ENCODE results near the gene MMP28. TPM values are rescaled to one million over a fixed set of nuclear protein-coding genes. Genes with fewer than 3 reads are reported as not detected.

Gene MMP28
- polyA plus RNA-seq, result 10 to 100 TPM in 2 of 3 donors, 1 to 10 TPM in 1; 3.3 to 32.2 (median 18.7) TPM

DNA sequence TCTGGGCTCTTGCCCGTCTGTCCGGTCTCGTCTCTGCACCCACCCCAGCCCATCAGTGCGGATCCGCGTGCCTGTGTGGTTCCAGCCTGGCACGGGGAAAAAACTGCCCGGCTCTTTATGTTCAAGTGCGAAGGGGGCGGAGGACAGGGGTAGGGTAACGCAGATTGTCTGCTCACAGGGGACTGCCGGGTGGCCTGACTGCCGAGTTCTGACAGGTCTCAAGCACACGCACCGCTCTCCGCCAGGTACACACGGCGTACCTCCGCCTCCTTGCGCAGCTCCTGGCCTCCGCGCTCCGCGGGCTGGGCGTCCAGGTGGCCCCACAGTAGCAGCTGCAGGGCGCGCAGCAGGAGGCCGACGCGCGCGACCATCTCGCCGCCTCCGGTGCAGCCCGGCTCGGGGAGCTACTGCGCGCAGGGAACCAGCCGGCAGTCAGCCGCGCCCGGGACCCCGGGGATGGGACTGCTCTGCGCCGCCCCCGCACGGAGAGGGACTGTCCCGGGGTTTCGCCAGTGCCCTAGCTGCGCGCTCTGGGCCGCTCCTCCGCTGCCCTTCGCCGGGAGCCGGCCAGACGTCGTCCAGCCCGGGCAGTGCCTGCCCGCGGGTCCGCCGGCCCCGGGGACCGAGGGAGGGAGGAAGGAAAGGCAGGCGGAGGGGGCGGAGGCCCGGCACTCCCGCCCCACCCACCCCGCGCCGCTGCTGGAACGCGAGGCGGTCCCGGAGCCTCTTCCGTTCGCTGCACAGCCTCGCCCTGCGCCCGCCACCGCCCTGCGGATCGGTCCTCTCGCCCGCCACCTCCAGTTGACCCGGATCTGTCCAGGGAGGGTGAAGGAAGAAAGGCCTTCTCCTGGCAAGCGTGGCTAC lies at the start of gene MMP28:
Gene MMP28, minus strand, starts transcription at position 635 of the 864 bp plus-strand sequence. Its CDS starts 264 bp downstream, at position 371.
- no peak within 1 kb of the TSS for H3K27ac ChIP-seq (ENCODE audit: low read depth, low read length)
- 1% methylated on average over 79 to 89 of the region's 89 CpGs for WGBS, 3 donors

DNA sequence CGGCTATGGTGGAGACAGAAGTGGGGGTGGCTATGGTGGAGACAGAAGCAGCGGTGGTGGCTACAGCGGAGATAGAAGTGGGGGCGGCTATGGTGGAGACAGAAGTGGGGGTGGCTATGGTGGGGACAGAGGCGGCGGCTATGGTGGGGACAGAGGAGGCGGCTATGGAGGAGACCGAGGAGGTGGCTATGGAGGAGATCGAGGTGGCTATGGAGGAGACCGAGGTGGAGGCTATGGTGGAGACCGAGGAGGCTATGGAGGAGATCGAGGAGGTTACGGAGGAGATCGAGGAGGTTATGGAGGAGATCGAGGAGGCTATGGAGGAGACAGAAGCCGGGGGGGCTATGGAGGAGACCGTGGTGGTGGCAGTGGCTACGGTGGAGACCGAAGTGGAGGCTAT lies 49.1 kb upstream of the MMP28 start:
- no peak overlapping the region for H3K27ac ChIP-seq (ENCODE audit: low read depth, low read length)
- WGBS, 3 donors, result 97% methylated on average over 19 of the region's 19 CpGs

GRCh38 chr17:35843698-35844097 lies 48.3 kb upstream of the MMP28 start:
- WGBS, 3 donors, result 94 to 99% (median 97%) methylated on average over 2 of the region's 2 CpGs
- H3K27ac ChIP-seq (ENCODE audit: low read depth, low read length), result no peak overlapping the region

- WGBS, 3 donors, result 97 to 99% (median 98%) methylated on average over 5 of the region's 5 CpGs
- H3K27ac ChIP-seq (ENCODE audit: low read depth, low read length), result no peak overlapping the region
Measured at GRCh38 chr17:35842239-35842638, 46.8 kb upstream of the MMP28 start.

DNA sequence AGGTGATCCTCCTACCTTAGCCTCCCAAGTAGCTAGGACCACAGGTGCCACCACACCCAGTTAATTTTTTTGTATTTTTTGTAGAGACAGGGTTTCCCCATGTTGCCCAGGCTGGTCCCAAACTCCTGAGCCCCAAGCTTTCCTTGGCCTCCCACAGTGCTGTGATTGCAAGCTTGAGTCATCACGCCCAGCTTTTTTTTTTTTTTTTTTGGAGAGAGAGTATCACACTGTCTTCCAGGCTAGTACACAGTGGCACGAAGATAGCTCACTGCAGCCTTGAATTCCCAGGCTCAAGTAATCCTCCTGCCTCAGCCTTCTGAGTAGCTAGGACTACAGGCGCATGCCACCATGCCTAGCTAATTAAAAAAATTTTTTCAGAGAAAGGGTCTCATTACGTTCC lies 46.1 kb upstream of the MMP28 start:
- no peak overlapping the region for H3K27ac ChIP-seq (ENCODE audit: low read depth, low read length)
- 90 to 94% (median 91%) methylated on average over 4 of the region's 4 CpGs for WGBS, 3 donors

- WGBS, 3 donors, result 62 to 96% (median 77%) methylated on average over 3 of the region's 3 CpGs
- H3K27ac ChIP-seq (ENCODE audit: low read depth, low read length), result no peak overlapping the region
Measured at GRCh38 chr17:35841101-35841500, 45.7 kb upstream of the MMP28 start.

DNA sequence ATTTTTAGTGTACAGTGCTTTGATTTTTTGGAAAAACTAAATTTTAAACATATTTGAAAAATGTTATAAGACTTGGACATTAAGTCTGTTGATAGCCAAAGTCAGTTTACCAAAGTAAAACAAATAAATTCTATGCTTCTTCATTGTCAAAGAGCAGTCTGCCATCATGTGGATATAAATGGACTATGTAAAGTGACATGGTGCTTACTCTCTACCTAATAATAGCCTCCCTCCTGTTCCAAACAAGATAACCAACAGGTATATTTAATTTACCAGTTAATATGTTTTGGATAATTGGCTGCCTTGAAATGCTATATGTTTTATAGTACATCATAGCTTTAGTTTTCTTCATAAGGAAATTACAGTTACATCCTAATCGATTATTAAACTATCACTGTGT lies 29.8 kb upstream of the MMP28 start:
- no peak overlapping the region for H3K27ac ChIP-seq (ENCODE audit: low read depth, low read length)
- 97% methylated on average over 1 of the region's 1 CpG for WGBS, 3 donors

GRCh38 chr17:35821308-35821707 lies 25.9 kb upstream of the MMP28 start:
- 85 to 96% (median 94%) methylated on average over 2 of the region's 2 CpGs for WGBS, 3 donors

GRCh38 chr17:35819455-35819854 lies 24.0 kb upstream of the MMP28 start:
- 52 to 67% (median 64%) methylated on average over 1 of the region's 1 CpG for WGBS, 3 donors
- no peak overlapping the region for H3K27ac ChIP-seq (ENCODE audit: low read depth, low read length)

More at GRCh38 chr17:35821308-35821707, 25.9 kb upstream of the MMP28 start:
- H3K27ac ChIP-seq (ENCODE audit: low read depth, low read length), result no peak overlapping the region

GRCh38 chr17:35817196-35817595 lies 21.8 kb upstream of the MMP28 start:
- H3K27ac ChIP-seq (ENCODE audit: low read depth, low read length), result no peak overlapping the region
- 41 to 93% (median 84%) methylated on average over 1 of the region's 1 CpG for WGBS, 3 donors

DNA sequence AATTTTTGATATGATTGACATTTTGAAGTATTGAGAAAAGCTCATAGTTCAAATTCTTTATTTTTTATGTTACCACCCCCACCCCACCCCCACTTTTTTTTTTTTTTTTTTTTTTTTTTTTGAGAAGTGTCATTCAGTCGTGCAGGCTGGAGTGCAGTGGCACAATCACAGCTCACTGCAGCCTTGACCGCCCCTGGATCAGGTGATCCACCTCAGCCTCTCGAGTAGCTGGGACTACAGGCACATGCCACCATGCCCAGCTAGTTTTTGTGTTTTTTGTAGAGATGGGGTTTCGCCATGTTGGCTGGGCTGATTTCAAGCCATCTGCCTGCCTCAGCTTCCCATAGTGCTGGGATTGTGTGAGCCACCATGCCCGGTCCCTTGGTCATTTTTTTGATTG lies 21.3 kb upstream of the MMP28 start:
- no peak overlapping the region for H3K27ac ChIP-seq (ENCODE audit: low read depth, low read length)
- 69 to 88% (median 82%) methylated on average over 5 of the region's 5 CpGs for WGBS, 3 donors

- 63 to 88% (median 76%) methylated on average over 5 of the region's 5 CpGs for WGBS, 3 donors
- no peak overlapping the region for H3K27ac ChIP-seq (ENCODE audit: low read depth, low read length)
Measured at GRCh38 chr17:35812456-35812855, 17.0 kb upstream of the MMP28 start.

- no peak overlapping the region for H3K27ac ChIP-seq (ENCODE audit: low read depth, low read length)
- WGBS, 3 donors, result 73 to 78% (median 78%) methylated on average over 6 of the region's 6 CpGs
Measured at GRCh38 chr17:35811759-35812158, 16.3 kb upstream of the MMP28 start.

GRCh38 chr17:35809855-35810461 lies 14.5 kb upstream of the MMP28 start:
- no peak overlapping the region for H3K27ac ChIP-seq (ENCODE audit: low read depth, low read length)
- 0 to 1% (median 1%) methylated on average over 24 of the region's 24 CpGs for WGBS, 3 donors

DNA sequence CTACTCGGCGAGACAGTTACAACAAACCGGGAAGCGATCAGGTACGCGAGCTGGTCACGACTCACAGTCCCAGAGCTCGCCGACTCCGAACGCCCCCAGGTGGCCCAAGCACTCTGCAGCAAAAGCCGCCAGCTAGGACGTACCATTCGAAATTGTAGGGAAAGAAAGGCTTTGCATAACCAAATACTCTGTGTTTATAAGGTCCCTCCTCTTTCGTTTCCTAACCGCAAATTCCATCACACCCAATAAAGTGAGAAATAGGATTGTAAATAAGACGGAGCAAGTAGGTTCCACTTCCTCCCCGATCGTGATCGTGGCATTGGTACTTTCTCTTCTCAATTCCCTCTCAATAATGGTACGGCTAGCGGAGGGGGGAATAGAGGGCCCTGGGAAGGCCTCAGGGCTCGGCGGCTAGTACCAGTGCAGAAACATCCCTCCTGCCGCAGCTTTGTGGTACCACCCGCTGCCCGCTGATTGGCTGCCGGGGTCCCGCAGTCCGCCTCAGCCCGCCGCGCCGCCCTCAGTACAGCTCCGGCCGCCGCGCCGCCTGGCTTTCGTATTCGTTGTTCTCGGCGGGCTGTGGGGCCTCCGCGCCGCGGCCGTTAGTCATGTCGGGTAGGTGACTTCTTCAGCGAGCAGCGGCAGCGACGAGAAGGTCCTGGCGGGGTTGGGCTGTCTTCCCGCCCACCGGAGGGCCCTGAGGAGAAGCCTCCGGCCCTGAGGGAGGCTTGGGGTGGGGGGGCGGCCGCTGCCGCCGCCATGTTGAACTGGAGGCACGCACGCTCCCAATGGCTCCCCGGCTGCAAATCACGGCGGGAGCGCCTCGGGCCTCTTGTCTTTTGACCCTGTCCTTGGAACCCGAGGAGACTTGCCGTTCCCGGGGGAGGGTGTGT lies 13.8 kb upstream of the MMP28 start, which contains the start of gene TAF15:
Gene TAF15, plus strand, starts transcription at position 523 of the 893 bp plus-strand sequence. Its CDS starts 86 bp downstream, at position 609.
- 0 to 1% (median 1%) methylated on average over 66 to 71 of the region's 71 CpGs for WGBS, 3 donors
- H3K27ac ChIP-seq (ENCODE audit: low read depth, low read length), result no peak within 1 kb of the TSS

- H3K27ac ChIP-seq (ENCODE audit: low read depth, low read length), result no peak overlapping the region
- 23 to 25% (median 24%) methylated on average over 19 of the region's 19 CpGs for WGBS, 3 donors
Measured at GRCh38 chr17:35808240-35808961, 13.0 kb upstream of the MMP28 start.

DNA sequence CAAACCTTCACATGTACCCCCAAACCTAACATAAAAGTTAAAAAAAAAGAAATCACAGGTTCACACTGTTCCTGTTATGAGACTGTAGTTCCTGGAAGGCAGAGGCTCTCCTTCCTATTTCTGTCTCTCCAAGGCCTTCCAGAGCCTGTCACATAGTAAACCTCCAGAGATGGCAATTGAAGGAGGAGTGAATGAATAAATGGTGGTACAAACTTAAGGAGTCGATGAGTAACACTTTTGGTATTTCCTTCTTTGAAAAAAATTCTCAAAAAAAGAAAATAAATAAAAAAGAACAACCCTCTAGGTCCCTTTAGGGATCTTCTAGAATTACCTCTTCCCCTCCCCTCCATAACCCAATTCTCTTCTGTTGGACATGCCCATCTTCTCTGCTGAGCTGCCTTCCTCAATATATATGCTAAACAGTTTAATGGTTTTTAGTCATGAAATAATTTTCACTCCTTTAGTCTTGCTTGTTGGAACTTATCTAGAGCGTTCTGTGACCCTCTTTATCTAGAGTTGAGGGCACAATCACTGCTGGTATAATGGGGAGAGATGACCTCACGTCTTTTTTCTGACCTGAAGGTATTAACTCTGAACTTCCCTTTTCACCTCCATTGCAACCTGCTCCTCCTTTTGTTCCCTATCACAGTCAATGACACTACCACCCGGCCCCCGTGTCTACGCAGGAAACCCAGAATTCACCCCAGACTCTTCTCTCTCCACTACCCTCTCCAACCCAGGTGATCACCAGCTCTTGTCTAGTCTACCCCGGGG lies 12.1 kb upstream of the MMP28 start:
- 77 to 81% (median 80%) methylated on average over 7 of the region's 7 CpGs for WGBS, 3 donors
- H3K27ac ChIP-seq (ENCODE audit: low read depth, low read length), result no peak overlapping the region
